Heart left ventricle (tissue), 13 donors: ENCODE data around the gene SRGAP2B.
"Not testable (repeated sequence)": the region's sequence is repeated elsewhere in the genome, so short reads cannot be mapped to it uniquely, and the experiment has no call there.

Experiments
- POLR2A ChIP-seq, 2 donors: fragments of 450-650 bp; IDR thresholded peaks; one replicate each; pipeline ENCODE4 v1.6.1; 2017; ENCODE audit warnings: antibody characterized with exemption in 2 of 2, mild to moderate bottlenecking in 2 of 2, moderate library complexity in 2 of 2
- TF ChIP-seq, protein P1 (sequence below), 12 donors: fragments of 200-600 bp; sonication (generic) in 4 of 12; IDR thresholded peaks; one replicate each; pipeline versions ENCODE4 v1.5.0 to v1.8.0; 2018 to 2022; ENCODE audit warnings: antibody characterized with exemption in 12 of 12, mild to moderate bottlenecking in 5 of 12
- donor health status: ischemic (EF 13 %, LVEDD 7.1; RV severe dilation, severe dysfunction).
- donor health status: DM: no; HTN: yes; CAD: no.
- donor health status: DM: no; HTN: no; CAD: no.
- donor health status: ischemic (EF 25% LVEDD 6.9; RV normal size, moderate dysfunction).
- donor health status: ischemic (EF 25% LVEDD 5.7; RV mildly dilated, moderate dysfunction).
- donor health status: ischemic (EF 35%, LVEDD 5.7; RV mildly dilated, moderate dysfunction).
- donor health status: nonischemic (EF 11% LVEDD 7.7; RV severe dilation, severe dysfunction).
- donor health status: DM: yes; HTN: yes; CAD: no.
- donor health status: PGD.
- donor health status: ischemic (EF 29% LVEDD 5.4; RV normal size, mild dysfunction).
- donor health status: nonischemic (EF 23%, LVEDD 6.1; RV moderate dilation, normal function).

DNA sequence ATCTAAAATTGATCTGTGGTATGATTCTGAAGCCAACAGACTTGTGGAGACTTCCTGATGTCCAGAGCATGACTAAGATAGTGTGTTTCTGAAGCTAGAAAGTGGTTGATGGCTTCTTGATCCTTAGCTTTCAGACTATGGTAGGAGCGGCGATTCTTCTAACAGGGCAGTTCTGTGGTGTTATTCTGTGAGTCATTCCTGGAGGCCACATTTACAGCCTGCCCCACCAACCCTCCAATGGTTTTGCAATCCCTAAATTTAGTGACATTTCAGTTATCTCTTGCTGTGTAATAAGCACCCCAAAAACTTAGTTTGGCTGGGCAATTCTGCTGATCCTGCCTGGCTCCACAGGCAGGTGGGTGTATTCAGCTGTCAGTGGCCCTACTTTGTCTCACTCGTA lies 24.7 kb upstream of the SRGAP2B start:
- not testable (repeated sequence) for TF ChIP-seq POLR2A (IDR thresholded peaks at IDR 0.05)
- TF ChIP-seq, protein P1, sequence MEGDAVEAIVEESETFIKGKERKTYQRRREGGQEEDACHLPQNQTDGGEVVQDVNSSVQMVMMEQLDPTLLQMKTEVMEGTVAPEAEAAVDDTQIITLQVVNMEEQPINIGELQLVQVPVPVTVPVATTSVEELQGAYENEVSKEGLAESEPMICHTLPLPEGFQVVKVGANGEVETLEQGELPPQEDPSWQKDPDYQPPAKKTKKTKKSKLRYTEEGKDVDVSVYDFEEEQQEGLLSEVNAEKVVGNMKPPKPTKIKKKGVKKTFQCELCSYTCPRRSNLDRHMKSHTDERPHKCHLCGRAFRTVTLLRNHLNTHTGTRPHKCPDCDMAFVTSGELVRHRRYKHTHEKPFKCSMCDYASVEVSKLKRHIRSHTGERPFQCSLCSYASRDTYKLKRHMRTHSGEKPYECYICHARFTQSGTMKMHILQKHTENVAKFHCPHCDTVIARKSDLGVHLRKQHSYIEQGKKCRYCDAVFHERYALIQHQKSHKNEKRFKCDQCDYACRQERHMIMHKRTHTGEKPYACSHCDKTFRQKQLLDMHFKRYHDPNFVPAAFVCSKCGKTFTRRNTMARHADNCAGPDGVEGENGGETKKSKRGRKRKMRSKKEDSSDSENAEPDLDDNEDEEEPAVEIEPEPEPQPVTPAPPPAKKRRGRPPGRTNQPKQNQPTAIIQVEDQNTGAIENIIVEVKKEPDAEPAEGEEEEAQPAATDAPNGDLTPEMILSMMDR (IDR thresholded peaks at IDR 0.05): not testable (repeated sequence)
